Fibroblast of villous mesenchyme (primary cell): ENCODE results near the gene NEK8. TPM values are rescaled to one million over a fixed set of nuclear protein-coding genes. Genes with fewer than 3 reads are reported as not detected.

Source experiments
- DNase-seq: peaks from one replicate; pipeline ENCODE4 v3.0.0-alpha.2; 2010; ENCODE audit warnings: low read depth
- H3K4me3 ChIP-seq: 2 replicates; pipeline ENCODE4 v1.5.1; 2011; ENCODE audit warnings: low read depth, mild to moderate bottlenecking, low read length
- total RNA-seq: library from RNA; depleted of rRNA; stranded (reverse); fragments of >200 nt; gene quantifications from 2 replicates; pipeline ENCODE4 v1.2.3, GENCODE V29; 2012
- TF ChIP-seq, protein P1 (sequence below): IDR thresholded peaks from 2 replicates; pipeline ENCODE4 v1.5.1; 2012; ENCODE audit warnings: low read depth, mild to moderate bottlenecking, low read length; ENCODE audit not compliant: insufficient read depth

Gene NEK8
- total RNA-seq, 1 donor = 2.2 TPM

DNA sequence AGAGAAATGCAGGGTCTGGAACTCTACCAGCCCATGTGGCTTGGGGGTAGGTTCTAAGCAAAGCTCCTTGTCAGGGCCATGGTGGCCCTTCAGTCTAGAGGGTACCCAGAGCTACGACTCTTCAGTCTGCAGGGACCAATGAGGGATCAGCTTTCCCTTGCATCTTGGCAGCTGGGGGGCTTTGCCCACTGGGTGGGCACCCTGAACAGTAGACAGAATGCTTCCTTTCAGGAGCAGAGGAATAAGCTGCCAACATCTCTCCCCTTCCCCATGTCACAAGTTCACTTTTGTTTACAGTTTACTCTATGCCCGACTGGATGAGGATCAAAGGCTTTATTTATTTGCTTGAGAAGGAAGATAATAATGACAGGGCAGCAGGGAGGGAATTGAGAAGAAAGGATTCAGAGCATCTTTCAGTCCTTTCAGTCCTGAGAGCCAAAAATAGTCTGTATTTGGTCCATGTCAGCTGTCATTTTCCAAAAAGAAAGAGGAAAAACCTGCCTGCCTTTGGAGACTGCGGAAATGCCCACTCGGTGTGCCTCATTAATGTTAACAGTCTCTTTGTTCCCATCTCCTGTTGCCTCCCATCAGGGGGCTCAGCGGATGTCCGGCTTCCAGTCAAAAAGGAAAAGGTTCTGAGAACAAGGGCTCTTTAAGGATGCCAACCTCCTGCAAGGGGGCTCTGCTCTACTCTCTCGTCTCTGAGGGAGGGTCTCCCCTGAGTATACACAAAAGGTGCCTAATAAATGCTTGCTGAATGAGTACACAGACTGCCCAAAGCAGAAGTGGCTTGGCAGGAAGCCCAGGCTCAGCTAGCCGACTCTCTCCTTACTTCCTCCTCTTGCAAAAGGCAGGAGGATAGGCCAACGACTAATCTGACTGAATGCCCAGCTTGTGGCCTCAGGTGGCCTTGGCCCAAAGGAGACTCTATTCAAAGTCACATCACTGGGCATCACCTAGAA is 32.3 kb downstream of the NEK8 start:
- DNase-seq = peak; percentile 58
- TF ChIP-seq, protein P1, sequence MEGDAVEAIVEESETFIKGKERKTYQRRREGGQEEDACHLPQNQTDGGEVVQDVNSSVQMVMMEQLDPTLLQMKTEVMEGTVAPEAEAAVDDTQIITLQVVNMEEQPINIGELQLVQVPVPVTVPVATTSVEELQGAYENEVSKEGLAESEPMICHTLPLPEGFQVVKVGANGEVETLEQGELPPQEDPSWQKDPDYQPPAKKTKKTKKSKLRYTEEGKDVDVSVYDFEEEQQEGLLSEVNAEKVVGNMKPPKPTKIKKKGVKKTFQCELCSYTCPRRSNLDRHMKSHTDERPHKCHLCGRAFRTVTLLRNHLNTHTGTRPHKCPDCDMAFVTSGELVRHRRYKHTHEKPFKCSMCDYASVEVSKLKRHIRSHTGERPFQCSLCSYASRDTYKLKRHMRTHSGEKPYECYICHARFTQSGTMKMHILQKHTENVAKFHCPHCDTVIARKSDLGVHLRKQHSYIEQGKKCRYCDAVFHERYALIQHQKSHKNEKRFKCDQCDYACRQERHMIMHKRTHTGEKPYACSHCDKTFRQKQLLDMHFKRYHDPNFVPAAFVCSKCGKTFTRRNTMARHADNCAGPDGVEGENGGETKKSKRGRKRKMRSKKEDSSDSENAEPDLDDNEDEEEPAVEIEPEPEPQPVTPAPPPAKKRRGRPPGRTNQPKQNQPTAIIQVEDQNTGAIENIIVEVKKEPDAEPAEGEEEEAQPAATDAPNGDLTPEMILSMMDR = no peak
- H3K4me3 ChIP-seq = no peak overlapping the region

- TF ChIP-seq, protein P1 = no peak
- no peak for DNase-seq
- H3K4me3 ChIP-seq = no peak overlapping the region
These were observed 34.7 kb downstream of the NEK8 start for GRCh38 chr17:28763137-28763799.

- TF ChIP-seq, protein P1 = peak; percentile 82
- DNase-seq = peak; percentile 83
- no peak overlapping the region for H3K4me3 ChIP-seq
These were observed 35.2 kb downstream of the NEK8 start for GRCh38 chr17:28763804-28764266.

DNA sequence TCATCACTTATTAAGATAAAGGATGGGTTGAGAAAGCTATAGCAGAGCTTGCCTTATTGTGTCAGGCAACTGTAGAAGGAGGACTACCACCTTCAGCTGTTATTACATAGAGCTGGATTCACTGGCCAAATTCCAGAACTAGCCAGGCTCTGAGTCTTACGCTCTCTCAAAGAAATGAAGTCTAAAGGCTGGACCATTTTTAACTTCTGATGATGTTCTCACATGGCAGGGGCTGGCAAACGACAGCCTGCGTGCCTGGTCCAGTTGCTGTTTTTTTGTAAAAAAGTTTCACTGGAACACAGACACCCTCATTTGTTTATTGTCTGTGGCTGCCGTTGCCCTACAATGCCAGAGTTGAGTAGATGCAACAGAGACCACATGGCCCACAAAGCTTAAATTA is 36.5 kb downstream of the NEK8 start:
- H3K4me3 ChIP-seq = no peak overlapping the region
- TF ChIP-seq, protein P1 = no peak
- no peak for DNase-seq

- H3K4me3 ChIP-seq = no peak overlapping the region
- no peak for DNase-seq
- TF ChIP-seq, protein P1 = no peak
These were observed 45.1 kb downstream of the NEK8 start for GRCh38 chr17:28773736-28774135.

DNA sequence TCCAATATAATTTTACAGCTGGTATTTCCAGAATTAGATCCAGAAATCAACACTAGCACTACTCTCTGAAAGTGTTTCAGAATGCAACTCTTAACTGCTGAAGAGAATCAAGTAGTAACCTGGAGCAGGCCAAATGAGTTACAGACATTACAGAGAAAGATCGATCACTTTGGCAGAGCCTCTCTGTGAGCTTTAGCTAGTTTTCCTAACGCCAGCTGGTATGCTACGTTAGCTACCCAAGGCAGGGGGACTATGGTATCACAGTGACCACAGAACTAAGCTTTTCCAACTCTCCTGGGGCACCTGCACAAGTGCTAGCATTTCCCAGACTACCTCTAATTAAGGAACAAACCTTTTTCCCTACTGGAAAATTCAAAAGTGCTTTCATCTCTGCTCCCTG is 45.6 kb downstream of the NEK8 start:
- no peak overlapping the region for H3K4me3 ChIP-seq
- TF ChIP-seq, protein P1 = no peak
- no peak for DNase-seq
